HG03103 (cell line): ENCODE measurements around the gene VAPA.
"Not testable (repeated sequence)": the region's sequence is repeated elsewhere in the genome, so short reads cannot be mapped to it uniquely, and the experiment has no call there.

Experiments
- ATAC-seq: cut with Tn5 transposase; IDR thresholded peaks from one replicate; pipeline ENCODE4 v1.9.1; 2021; ENCODE audit warnings: low read depth; ENCODE audit not compliant: unreplicated experiment

Gene VAPA

GRCh38 chr18:9885170-9886004 is 28.4 kb upstream of the VAPA start, which contains the start of gene TXNDC2:
TXNDC2 (plus strand) TSS chr18:9885973; CDS start chr18:9886681, 708 bp downstream.
- ATAC-seq, result no peak

GRCh38 chr18:9886005-9886348 is 27.8 kb upstream of the VAPA start:
- no peak for ATAC-seq

- ATAC-seq, result no peak
Observed at GRCh38 chr18:9887992-9888391, 25.8 kb upstream of the VAPA start.

- no peak for ATAC-seq
Observed at GRCh38 chr18:9890196-9890595, 23.6 kb upstream of the VAPA start.

- ATAC-seq, result no peak
Observed at GRCh38 chr18:9890957-9891356, 22.9 kb upstream of the VAPA start.

- not testable (repeated sequence) for ATAC-seq
Observed at GRCh38 chr18:9891515-9891914, 22.3 kb upstream of the VAPA start.

GRCh38 chr18:9894454-9895068 is 19.3 kb upstream of the VAPA start:
- no peak for ATAC-seq

- no peak for ATAC-seq
Observed at GRCh38 chr18:9897129-9897528, 16.7 kb upstream of the VAPA start.

- not testable (repeated sequence) for ATAC-seq
Observed at GRCh38 chr18:9897787-9898291, 16.0 kb upstream of the VAPA start.

- no peak for ATAC-seq
Observed at GRCh38 chr18:9898792-9899549, 14.8 kb upstream of the VAPA start.

- not testable (repeated sequence) for ATAC-seq
Observed at GRCh38 chr18:9899550-9899930, 14.3 kb upstream of the VAPA start.

GRCh38 chr18:9900699-9901098 is 13.1 kb upstream of the VAPA start:
- no peak for ATAC-seq

GRCh38 chr18:9901377-9901776 is 12.4 kb upstream of the VAPA start:
- ATAC-seq, result no peak

GRCh38 chr18:9902264-9902663 is 11.6 kb upstream of the VAPA start:
- not testable (repeated sequence) for ATAC-seq

GRCh38 chr18:9902832-9903231 is 11.0 kb upstream of the VAPA start:
- no peak for ATAC-seq

- no peak for ATAC-seq
Observed at GRCh38 chr18:9905401-9905922, 8.4 kb upstream of the VAPA start.

GRCh38 chr18:9906481-9906880 is 7.3 kb upstream of the VAPA start:
- no peak for ATAC-seq

- no peak for ATAC-seq
Observed at GRCh38 chr18:9907867-9908266, 5.9 kb upstream of the VAPA start.

GRCh38 chr18:9910071-9910470 is 3.7 kb upstream of the VAPA start:
- ATAC-seq, result no peak

GRCh38 chr18:9910661-9911060 is 3.2 kb upstream of the VAPA start:
- ATAC-seq, result no peak

GRCh38 chr18:9911226-9911625 is 2.6 kb upstream of the VAPA start:
- no peak for ATAC-seq
